ENCODE measurements around the gene ZC3H12D. TPM values are rescaled to one million over a fixed set of nuclear protein-coding genes. Genes with fewer than 3 reads are reported as not detected.

The ZC3H12D gene
- total and polyA plus RNA-seq, 5 experiments from 2014 or later, result 1.1 to 63.5 (median 1.7) TPM

DNA sequence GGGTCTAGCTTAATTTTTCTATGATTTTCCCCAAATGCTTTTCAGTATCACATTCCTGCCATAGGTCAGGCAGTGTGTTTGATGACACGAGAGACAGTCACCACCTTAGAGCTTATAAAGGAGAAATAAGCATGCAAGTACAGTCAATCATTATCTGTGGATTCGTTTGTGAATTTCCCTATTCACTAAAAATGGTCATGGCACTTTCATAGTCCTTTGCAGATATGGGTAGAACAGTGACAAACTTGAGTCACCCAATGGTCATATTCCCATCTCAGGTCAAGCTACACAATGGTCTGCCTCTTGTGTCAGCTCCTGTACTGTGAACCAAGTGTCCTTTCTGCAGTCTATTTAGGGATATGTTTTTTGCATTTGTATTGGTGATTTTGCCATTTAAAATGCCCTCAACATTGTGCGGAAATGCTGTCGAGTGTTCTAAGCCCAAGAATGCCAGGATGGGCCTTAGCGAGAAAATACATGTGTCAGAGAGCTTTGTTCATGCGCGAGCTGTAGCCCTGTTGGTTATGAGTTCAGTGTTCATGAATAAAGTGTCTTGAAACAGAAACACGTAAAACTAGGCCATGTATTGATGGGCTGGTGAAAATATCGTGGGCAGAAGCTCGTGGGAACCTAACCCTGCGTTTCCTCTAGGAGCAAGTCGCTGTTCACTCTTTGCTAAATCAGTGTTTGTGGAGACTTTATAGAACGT lies 65.0 kb downstream of the ZC3H12D start:
- ATAC-seq, result no peak
- no peaks in the 10 kb centered on the region for H3K27me3 Mint-ChIP-seq
- DNase-seq, result no peak
- H3K4me1 Mint-ChIP-seq, result peaks cover 0 to 5% (median 2%) of the 10 kb centered on the region in 4 donors
- no peak overlapping the region for H3K4me3 Mint-ChIP-seq
- H3K36me3 Mint-ChIP-seq, result peaks cover 3 to 14% (median 4%) of the 10 kb centered on the region in 3 donors
- POLR2A ChIA-PET, result interaction anchor here (0.5 to 0.7 kb wide), 4 partner anchors 19 to 768 kb away, joined by 3 to 4 read pairs (median 3); no protein-coding TSS in a partner anchor
- no peak overlapping the region for H3K27ac Mint-ChIP-seq
- peaks cover 2 to 18% (median 5%) of the 10 kb centered on the region in 9 donors for H3K9me3 Mint-ChIP-seq

DNA sequence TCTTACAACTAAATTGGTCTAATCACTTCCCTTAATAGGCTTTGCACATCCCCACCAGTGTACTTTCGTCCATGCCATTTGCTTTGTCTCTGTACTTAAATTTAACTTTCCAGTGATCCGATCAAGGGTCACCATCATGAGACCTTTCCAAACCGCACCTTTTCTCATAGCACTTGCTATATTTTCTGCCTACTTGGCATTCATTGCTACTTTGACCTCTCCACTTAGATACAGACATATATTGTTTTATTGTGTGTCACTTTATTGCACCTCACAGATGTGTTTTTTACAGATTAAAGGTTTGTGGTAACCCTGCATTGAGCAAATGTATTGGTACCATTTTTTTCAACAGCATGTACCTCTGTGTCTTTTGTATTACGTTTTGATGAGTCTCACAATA lies 70.0 kb downstream of the ZC3H12D start:
- ATAC-seq (no peak), DNase-seq (no peak)
- no peak overlapping the region for H3K4me3 Mint-ChIP-seq
- H3K27ac Mint-ChIP-seq, result peak overlapping the region in 6 of 10 donors; percentile 1 to 49 (median 14)
- no peaks in the 10 kb centered on the region for H3K27me3 Mint-ChIP-seq
- peaks cover 11 to 27% (median 14%) of the 10 kb centered on the region in 3 donors for H3K36me3 Mint-ChIP-seq
- H3K4me1 Mint-ChIP-seq, result peaks cover 0 to 8% (median 2%) of the 10 kb centered on the region in 4 donors
- POLR2A ChIA-PET, result no interaction called here
- peaks cover 2 to 18% (median 6%) of the 10 kb centered on the region in 9 donors for H3K9me3 Mint-ChIP-seq

GRCh38 chr6:149414009-149414408 lies 70.8 kb downstream of the ZC3H12D start:
- POLR2A ChIA-PET, result no interaction called here
- Mint-ChIP-seq H3K27ac (peak overlapping the region in 7 of 10 donors; percentile 10 to 63 (median 47)), H3K4me1 (peaks cover 0 to 8% (median 1%) of the 10 kb centered on the region in 4 donors), H3K27me3 (no peaks in the 10 kb centered on the region), H3K4me3 (no peak overlapping the region), H3K9me3 (peaks cover 2 to 18% (median 6%) of the 10 kb centered on the region in 9 donors), H3K36me3 (peaks cover 13 to 34% (median 14%) of the 10 kb centered on the region in 3 donors)
- no peak for ATAC-seq
- DNase-seq, result no peak

DNA sequence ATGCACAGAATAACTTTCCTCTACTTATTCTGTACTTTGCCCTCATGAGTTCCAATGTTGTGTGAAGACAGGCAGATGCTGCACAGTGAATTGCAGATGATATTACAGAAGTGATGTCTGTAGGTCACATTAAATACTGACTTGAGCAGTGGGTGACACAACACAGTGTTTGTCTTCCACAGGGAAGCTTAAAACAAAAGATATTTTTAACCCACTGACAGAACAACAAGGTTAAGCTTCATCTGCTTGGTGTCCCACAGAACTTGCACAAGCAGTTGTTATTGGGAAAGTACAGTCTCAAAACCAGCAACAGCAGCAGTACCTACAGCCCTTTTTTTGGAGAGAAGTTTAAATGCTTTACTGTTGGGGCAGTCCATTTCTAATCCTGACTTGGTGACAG lies 74.3 kb downstream of the ZC3H12D start:
- Mint-ChIP-seq H3K4me1 (peaks cover 0 to 6% (median 1%) of the 10 kb centered on the region in 4 donors), H3K9me3 (peaks cover 0 to 9% (median 0%) of the 10 kb centered on the region in 9 donors), H3K36me3 (peaks cover 2 to 46% (median 12%) of the 10 kb centered on the region in 3 donors), H3K27ac (peak overlapping the region in 6 of 10 donors; percentile 15 to 76 (median 48)), H3K4me3 (no peak overlapping the region), H3K27me3 (no peaks in the 10 kb centered on the region)
- DNase-seq (no peak), ATAC-seq (no peak)
- POLR2A ChIA-PET, result no interaction called here

DNA sequence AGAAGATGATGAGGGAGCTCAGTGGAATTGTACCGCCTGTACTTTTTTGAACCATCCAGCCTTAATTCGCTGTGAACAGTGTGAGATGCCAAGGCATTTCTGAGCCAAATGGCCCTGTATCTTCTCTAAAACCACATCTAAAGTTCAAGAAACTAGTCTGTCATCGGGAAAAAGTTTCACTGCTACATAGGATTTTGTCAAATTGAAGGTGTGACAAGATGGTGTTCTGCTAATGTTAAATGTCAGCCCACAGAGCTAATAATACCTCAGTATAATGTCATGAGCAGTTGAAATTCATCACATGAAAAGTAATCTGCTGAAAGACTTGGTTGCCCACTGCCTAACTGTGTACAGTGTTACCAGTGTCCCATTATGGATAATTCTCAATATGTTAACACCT lies 75.2 kb downstream of the ZC3H12D start:
- no peak for ATAC-seq
- H3K27me3 Mint-ChIP-seq, result no peaks in the 10 kb centered on the region
- no peak for DNase-seq
- peak overlapping the region in 3 of 10 donors; percentile 43 to 72 (median 63) for H3K27ac Mint-ChIP-seq
- no peak overlapping the region for H3K4me3 Mint-ChIP-seq
- peaks cover 0 to 2% (median 0%) of the 10 kb centered on the region in 9 donors for H3K9me3 Mint-ChIP-seq
- POLR2A ChIA-PET, result interaction anchor here (0.9 kb wide), 1 partner anchor 93 kb away, joined by 3 read pairs; no protein-coding TSS in a partner anchor
- peaks cover 5 to 50% (median 12%) of the 10 kb centered on the region in 3 donors for H3K36me3 Mint-ChIP-seq
- H3K4me1 Mint-ChIP-seq, result peaks cover 0 to 5% (median 2%) of the 10 kb centered on the region in 4 donors

DNA sequence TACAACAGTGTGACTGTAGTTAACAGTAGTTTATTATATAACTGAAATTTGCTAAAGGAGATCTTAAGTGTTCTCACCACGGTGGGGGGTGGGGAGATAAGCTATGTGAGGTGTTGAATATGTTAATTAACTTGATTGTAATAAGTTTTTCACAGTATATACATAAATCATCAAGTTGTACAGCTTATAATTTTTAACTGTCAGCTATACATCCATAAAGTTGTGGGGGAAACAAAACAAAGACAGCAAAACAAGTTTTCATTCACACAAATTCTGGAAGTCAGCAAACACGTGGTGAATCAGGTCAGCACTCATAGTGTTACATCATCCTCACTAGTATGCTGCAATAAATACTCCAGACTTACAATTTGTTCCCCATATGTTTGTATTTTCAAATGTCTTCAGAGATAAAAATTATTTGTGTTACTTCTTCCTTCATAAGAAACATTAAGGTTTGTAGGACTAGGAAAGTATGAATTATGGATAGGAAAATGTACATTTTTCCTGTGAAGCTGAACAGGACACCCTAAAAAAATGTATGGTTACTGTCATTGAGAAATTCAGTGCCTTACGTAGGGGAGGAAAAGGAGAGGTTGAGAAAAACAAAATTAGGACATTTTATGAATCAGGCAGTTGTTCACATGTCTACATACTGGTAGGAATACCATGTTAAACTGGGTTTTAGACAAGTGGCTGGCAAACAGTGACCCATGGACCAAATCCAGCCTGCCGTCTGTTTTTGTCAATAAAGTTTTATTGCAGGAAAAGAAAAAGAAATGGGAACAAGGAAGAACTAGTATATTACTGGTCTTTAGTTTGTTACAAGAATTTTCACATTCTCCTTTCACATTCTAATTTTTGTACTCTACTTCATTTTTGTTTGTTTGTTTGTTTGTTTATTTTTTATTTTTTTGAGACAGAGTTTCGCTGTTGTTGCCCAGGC lies 78.7 kb downstream of the ZC3H12D start:
- H3K4me3 Mint-ChIP-seq, result no peak overlapping the region
- POLR2A ChIA-PET, result no interaction called here
- DNase-seq, result no peak
- H3K27ac Mint-ChIP-seq, result peak overlapping the region in 7 of 10 donors; percentile 2 to 80 (median 55)
- H3K9me3 Mint-ChIP-seq, result no peaks in the 10 kb centered on the region
- no peak for ATAC-seq
- peaks cover 0 to 5% (median 4%) of the 10 kb centered on the region in 4 donors for H3K4me1 Mint-ChIP-seq
- peaks cover 8 to 72% (median 26%) of the 10 kb centered on the region in 3 donors for H3K36me3 Mint-ChIP-seq
- H3K27me3 Mint-ChIP-seq, result no peaks in the 10 kb centered on the region

DNA sequence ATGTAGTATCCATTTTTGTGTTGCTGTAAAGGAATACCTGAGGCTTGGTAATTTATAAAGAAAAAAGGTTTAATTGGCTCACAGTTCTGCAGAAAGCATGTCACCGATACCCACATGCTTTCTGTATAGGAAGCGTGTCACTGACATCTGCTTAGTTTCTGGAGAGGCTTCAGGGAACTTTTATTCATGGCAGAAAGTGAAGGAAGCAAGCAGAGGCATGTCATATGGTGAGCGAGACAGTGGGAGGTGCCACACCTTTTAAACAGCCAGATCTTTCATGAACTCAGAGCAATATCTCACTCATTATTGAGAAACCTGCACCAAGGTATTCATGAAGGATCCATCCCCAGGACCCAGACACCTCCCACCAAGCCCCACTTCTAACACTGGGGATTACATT lies 81.3 kb downstream of the ZC3H12D start:
- no peaks in the 10 kb centered on the region for H3K9me3 Mint-ChIP-seq
- DNase-seq (no peak), ATAC-seq (no peak)
- H3K4me3 Mint-ChIP-seq, result no peak overlapping the region
- POLR2A ChIA-PET, result no interaction called here
- H3K4me1 Mint-ChIP-seq, result peaks cover 0 to 5% (median 4%) of the 10 kb centered on the region in 4 donors
- H3K27me3 Mint-ChIP-seq, result no peaks in the 10 kb centered on the region
- H3K27ac Mint-ChIP-seq, result peak overlapping the region in 4 of 10 donors; percentile 16 to 87 (median 48)
- peaks cover 8 to 69% (median 38%) of the 10 kb centered on the region in 3 donors for H3K36me3 Mint-ChIP-seq

DNA sequence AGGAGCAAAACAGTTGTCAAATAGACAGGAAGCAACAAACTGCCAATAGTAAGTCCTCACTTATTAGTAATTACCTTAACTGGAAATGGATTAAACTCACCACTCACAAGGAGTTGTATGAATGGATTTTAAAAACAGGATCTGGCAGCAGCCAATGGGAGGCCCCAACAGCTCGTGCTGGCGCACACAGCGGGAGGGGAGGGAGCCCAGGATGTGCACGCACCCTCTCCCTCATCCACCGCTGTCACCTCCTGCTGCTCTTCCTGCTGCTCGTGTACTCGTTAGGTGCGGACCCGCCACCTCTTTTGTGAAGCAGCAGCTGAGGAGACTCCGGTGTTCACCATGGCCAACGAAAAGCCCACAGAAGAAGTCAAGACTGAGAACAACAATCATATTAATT lies 84.8 kb downstream of the ZC3H12D start, which contains the start of gene SUMO4:
Gene SUMO4 (plus strand): TSS at position 213 of the 400 bp plus-strand sequence. CDS start 130 bp downstream, at position 343.
- peak within 1 kb of the TSS in 4 of 10 donors; percentile 3 to 58 (median 47) for H3K27ac Mint-ChIP-seq
- DNase-seq, result no peak

GRCh38 chr6:149397384-149397783 lies 87.4 kb downstream of the ZC3H12D start:
- Mint-ChIP-seq H3K4me1 (peaks cover 14 to 33% (median 31%) of the 10 kb centered on the region in 4 donors), H3K4me3 (no peak overlapping the region), H3K9me3 (no peaks in the 10 kb centered on the region), H3K27me3 (no peaks in the 10 kb centered on the region), H3K27ac (peak overlapping the region in 4 of 10 donors; percentile 11 to 59 (median 21)), H3K36me3 (peaks cover 3 to 79% (median 46%) of the 10 kb centered on the region in 3 donors)
- POLR2A ChIA-PET, result no interaction called here
- no peak for ATAC-seq
- DNase-seq, result no peak

More for the DNA sequence above, 84.8 kb downstream of the ZC3H12D start, which contains the start of gene SUMO4:
- peaks cover 3 to 85% (median 48%) of the 10 kb centered on the region in 3 donors for H3K36me3 Mint-ChIP-seq
- H3K9me3 Mint-ChIP-seq, result no peaks in the 10 kb centered on the region
- POLR2A ChIA-PET, result no interaction called here
- H3K4me1 Mint-ChIP-seq, result peaks cover 5 to 12% (median 8%) of the 10 kb centered on the region in 4 donors
- H3K27me3 Mint-ChIP-seq, result no peaks in the 10 kb centered on the region
- no peak for ATAC-seq
- H3K4me3 Mint-ChIP-seq, result no peak within 1 kb of the TSS

Other genes with a start within 250 kb of the ZC3H12D start
- gene TAB2, start 167.3 kb downstream of the ZC3H12D start, total RNA-seq, result 100 to 1,000 TPM; 114 to 117 TPM
- gene TAB2, start 167.3 kb downstream of the ZC3H12D start, polyA plus RNA-seq, result 10 to 100 TPM in 2 of 3 donors, 1 to 10 TPM in 1; 9.5 to 14.1 (median 12.9) TPM
- 1 to 10 TPM; 5.1 to 6.0 TPM for gene SUMO4, start 84.8 kb downstream of the ZC3H12D start, total RNA-seq
- under 1 TPM; 0.30 to 0.80 (median 0.37) TPM for gene SUMO4, start 84.8 kb downstream of the ZC3H12D start, polyA plus RNA-seq
- 10 to 100 TPM; 35.2 to 39.5 TPM for gene PPIL4, start 61.0 kb upstream of the ZC3H12D start, total RNA-seq
- gene PPIL4, start 61.0 kb upstream of the ZC3H12D start, polyA plus RNA-seq, result 10 to 100 TPM in 2 of 3 donors, 1 to 10 TPM in 1; 7.1 to 11.8 (median 11.8) TPM
- 10 to 100 TPM; 20.9 to 24.0 TPM for gene GINM1, start 81.4 kb upstream of the ZC3H12D start, total RNA-seq
- gene GINM1, start 81.4 kb upstream of the ZC3H12D start, polyA plus RNA-seq, result 10 to 100 TPM; 15.9 to 20.7 (median 20.1) TPM
- gene KATNA1, start 163.7 kb upstream of the ZC3H12D start, total RNA-seq, result 10 to 100 TPM; 16.2 to 16.6 TPM
- gene KATNA1, start 163.7 kb upstream of the ZC3H12D start, polyA plus RNA-seq, result 10 to 100 TPM; 17.3 to 24.9 (median 18.9) TPM
- gene LATS1, start 233.1 kb upstream of the ZC3H12D start, total RNA-seq, result 10 to 100 TPM; 45.1 to 55.7 TPM
- gene LATS1, start 233.1 kb upstream of the ZC3H12D start, polyA plus RNA-seq, result 10 to 100 TPM in 2 of 3 donors, 1 to 10 TPM in 1; 6.8 to 14.2 (median 14.1) TPM

Data from naive thymus-derived CD8-positive, alpha-beta T cell (primary cell).